Measurements from ENCODE around the gene FLT4.

GRCh38 chr5:180609817-180610550 lies 39.4 kb downstream of the FLT4 start:
- TF ChIP-seq CTCF (IDR thresholded peaks at IDR 0.05; ENCODE audit: insufficient read depth, low read depth, low read length) = no peak
- TF ChIP-seq EZH2 (IDR thresholded peaks at IDR 0.05; ENCODE audit: insufficient read depth, low read length) = no peak

All from astrocyte (in vitro differentiated cells and primary cell).